OCI-LY7 (cell line): Measurements from ENCODE around the gene TEX101. TPM values are rescaled to one million over a fixed set of nuclear protein-coding genes. Genes with fewer than 3 reads are reported as not detected.

Experiments
- BruUV-seq: library from RNA; stranded (reverse); fragments of 400-500 nt; replicated peaks from 2 replicates; lab custom pipeline; 2021; lab: Mats Ljungman, UMichigan
- CTCF ChIA-PET: fragments of 300-600 bp; sonication (Branson Sonifier 250); formaldehyde crosslinking; loops from one replicate; lab custom pipeline; 2022; ENCODE audit warnings: antibody characterized with exemption; ENCODE audit not compliant: unreplicated experiment; lab: Charles Lee
- POLR2A ChIA-PET: fragments of 300-600 bp; sonication (Branson Sonifier 250); formaldehyde crosslinking; loops from one replicate; lab custom pipeline; 2022; ENCODE audit warnings: antibody characterized with exemption; lab: Charles Lee
- DNase-seq: peaks from one replicate; pipeline ENCODE4 v3.0.0-alpha.2; 2015; ENCODE audit warnings: low spot score
- H2AFZ ChIP-seq: fragments of 200-600 bp; sonication (generic), shearing (Covaris generic); 2 replicates; pipeline ENCODE4 v1.6.1; 2014; ENCODE audit warnings: mild to moderate bottlenecking, antibody characterized with exemption, low read length, moderate library complexity
- H3K27ac ChIP-seq: fragments of 200-600 bp; sonication (generic); 2 replicates; pipeline ENCODE4 v1.5.1; 2014; ENCODE audit warnings: mixed run types, low read depth, mild to moderate bottlenecking, moderate library complexity, low read length, inconsistent platforms; ENCODE audit not compliant: poor library complexity, severe bottlenecking
- H3K36me3 ChIP-seq: fragments of 200-600 bp; sonication (generic); 2 replicates; pipeline ENCODE4 v1.6.1; 2014; ENCODE audit warnings: mild to moderate bottlenecking, antibody characterized with exemption, low read length, moderate library complexity, mixed read lengths; ENCODE audit not compliant: insufficient read depth
- H3K4me1 ChIP-seq: fragments of 200-600 bp; sonication (generic); 2 replicates; pipeline ENCODE4 v1.5.1; 2014; ENCODE audit warnings: mild to moderate bottlenecking, low read length; ENCODE audit not compliant: insufficient read depth, poor library complexity, severe bottlenecking
- H3K4me2 ChIP-seq: fragments of 200-600 bp; sonication (generic); 2 replicates; pipeline ENCODE4 v1.6.1; 2014; ENCODE audit warnings: mild to moderate bottlenecking, low read length
- H3K4me3 ChIP-seq: fragments of 200-600 bp; sonication (generic); 2 replicates; pipeline ENCODE4 v1.5.1; 2014; ENCODE audit warnings: mild to moderate bottlenecking, low read depth, low read length; ENCODE audit not compliant: poor library complexity, severe bottlenecking
- H3K79me2 ChIP-seq: fragments of 200-600 bp; sonication (generic); 2 replicates; pipeline ENCODE4 v1.6.1; 2016; ENCODE audit warnings: low read depth, mild to moderate bottlenecking, low read length, moderate library complexity, mixed read lengths; ENCODE audit not compliant: insufficient read depth
- H3K9me2 ChIP-seq: fragments of 200-600 bp; sonication (generic); 2 replicates; pipeline ENCODE4 v1.6.1; 2016; ENCODE audit warnings: mild to moderate bottlenecking, low read length, mixed read lengths; ENCODE audit not compliant: insufficient read depth
- H3K9me3 ChIP-seq: fragments of 200-600 bp; sonication (generic); 2 replicates; pipeline ENCODE4 v1.6.1; 2014; ENCODE audit warnings: mild to moderate bottlenecking, mixed run types, low read length, mixed read lengths
- H4K20me1 ChIP-seq: fragments of 200-600 bp; sonication (generic); 2 replicates; pipeline ENCODE4 v1.6.1; 2014; ENCODE audit warnings: mild to moderate bottlenecking, antibody characterized with exemption, low read length, moderate library complexity, mixed read lengths; ENCODE audit not compliant: insufficient read depth
- CTCF ChIP-seq: fragments of 200-600 bp; sonication (generic); conservative IDR thresholded peaks from 2 replicates; pipeline ENCODE4 v1.5.1; 2014; ENCODE audit warnings: mild to moderate bottlenecking, antibody characterized with exemption, low read length, moderate library complexity, mixed read lengths
- EZH2phosphoT487 ChIP-seq: fragments of 200-600 bp; sonication (generic); IDR thresholded peaks from 2 replicates; pipeline ENCODE4 v1.6.1; 2018; ENCODE audit warnings: low read depth, borderline replicate concordance, mild to moderate bottlenecking, mixed run types, antibody characterized with exemption, low read length, moderate library complexity, mixed read lengths
- intact Hi-C: fragments of 100-400 bp; cut with micrococcal nuclease; formaldehyde crosslinking; loops from one replicate; pipeline ENCODE4 v1.10.0; 2022; ENCODE audit not compliant: unreplicated experiment
- total RNA-seq, 2 experiments: library from RNA; depleted of rRNA in 1 of 2; stranded (reverse); fragments of >200 nt in 1 of 2; shearing (Covaris generic) in 1 of 2; gene quantifications; 2 replicates each; pipeline ENCODE4 v1.2.3, GENCODE V29; 2014 to 2022

Gene TEX101
- total RNA-seq, 2 experiments from 2014 or later, result not detected

GRCh38 chr19:43406297-43406696 is 8.4 kb upstream of the TEX101 start:
- no peaks in the 10 kb centered on the region for H3K9me2 ChIP-seq
- CTCF ChIA-PET, result no interaction called here
- no TSS peak for BruUV-seq

DNA sequence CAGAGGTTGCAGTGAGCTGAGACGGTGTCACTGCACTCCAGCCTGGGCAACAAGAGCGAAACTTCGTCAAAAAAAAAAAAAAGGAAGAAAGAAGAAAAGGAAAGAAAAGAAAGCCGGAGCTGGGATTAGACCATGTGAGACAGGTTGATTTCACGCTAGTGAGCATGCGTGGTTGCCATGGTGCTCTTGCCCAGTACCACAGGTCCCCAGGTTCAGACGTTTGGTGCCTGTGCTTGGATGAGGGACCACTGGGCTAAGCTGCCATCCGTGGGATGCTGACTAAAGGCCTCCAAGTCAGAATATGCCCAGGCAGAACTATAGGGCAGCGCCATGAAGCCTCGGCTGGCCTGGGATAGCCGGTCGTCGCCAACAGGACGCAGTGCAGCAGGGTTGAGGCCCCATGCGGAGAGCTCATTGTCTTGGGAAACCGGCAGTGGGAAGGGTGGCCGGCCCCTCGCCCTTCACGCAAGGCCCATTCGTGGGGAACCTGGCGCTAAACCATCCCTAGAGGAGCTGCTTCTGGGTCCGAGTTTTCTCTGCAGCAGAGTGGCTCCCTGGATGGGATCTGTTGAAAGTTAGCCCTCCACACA is 7.2 kb upstream of the TEX101 start:
- POLR2A ChIA-PET, result no interaction called here
- no TSS peak for BruUV-seq
- H3K4me2 ChIP-seq, result no peak overlapping the region
- H3K9me3 ChIP-seq, result no peaks in the 10 kb centered on the region
- H3K36me3 ChIP-seq, result no peaks in the 10 kb centered on the region
- H2AFZ ChIP-seq, result no peak overlapping the region
- H4K20me1 ChIP-seq, result no peaks in the 10 kb centered on the region
- H3K9me2 ChIP-seq, result no peaks in the 10 kb centered on the region
- no peak for DNase-seq
- no peak overlapping the region for H3K27ac ChIP-seq
- intact Hi-C loops, result no loop called here
- no peaks in the 10 kb centered on the region for H3K79me2 ChIP-seq
- H3K4me1 ChIP-seq, result no peaks in the 10 kb centered on the region
- TF ChIP-seq CTCF, result no peak
- CTCF ChIA-PET, result no interaction called here
- no peak overlapping the region for H3K4me3 ChIP-seq

More at GRCh38 chr19:43406297-43406696, 8.4 kb upstream of the TEX101 start:
- Histone ChIP-seq H3K27ac (no peak overlapping the region), H4K20me1 (no peaks in the 10 kb centered on the region), H3K4me3 (no peak overlapping the region), H2AFZ (no peak overlapping the region), H3K79me2 (no peaks in the 10 kb centered on the region), H3K9me3 (no peaks in the 10 kb centered on the region), H3K4me1 (no peaks in the 10 kb centered on the region), H3K4me2 (no peak overlapping the region), H3K36me3 (no peaks in the 10 kb centered on the region)
- TF ChIP-seq CTCF, result no peak
- TF ChIP-seq EZH2phosphoT487, result no peak
- intact Hi-C loops, result no loop called here
- no peak for DNase-seq
- POLR2A ChIA-PET, result no interaction called here

DNA sequence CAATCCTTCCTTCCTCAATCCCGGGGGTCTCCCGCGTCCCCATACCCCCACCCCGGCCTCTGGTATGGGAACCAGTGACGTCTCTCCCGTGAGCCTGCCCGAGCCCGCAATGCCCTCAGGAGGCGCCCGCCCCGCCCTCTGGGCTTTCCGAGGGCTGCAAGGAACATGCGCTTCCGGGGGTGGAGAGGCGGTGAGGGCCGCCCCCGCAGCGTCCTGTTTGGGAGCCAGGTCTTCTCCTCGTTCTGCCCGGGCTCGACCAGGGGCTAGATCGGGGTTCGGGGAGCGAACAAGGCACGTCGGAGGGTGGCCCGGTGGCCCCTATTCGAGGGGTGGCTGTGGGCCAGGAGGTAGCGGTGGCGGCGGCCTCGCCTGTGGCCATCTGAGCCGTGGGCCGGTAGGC is 6.6 kb upstream of the TEX101 start:
- POLR2A ChIA-PET, result no interaction called here
- no peak for TF ChIP-seq EZH2phosphoT487
- TF ChIP-seq CTCF, result no peak
- Histone ChIP-seq H3K9me2 (no peaks in the 10 kb centered on the region), H4K20me1 (no peaks in the 10 kb centered on the region), H2AFZ (no peak overlapping the region), H3K4me3 (no peak overlapping the region), H3K27ac (no peak overlapping the region), H3K4me2 (no peak overlapping the region), H3K4me1 (no peaks in the 10 kb centered on the region), H3K36me3 (no peaks in the 10 kb centered on the region), H3K9me3 (no peaks in the 10 kb centered on the region), H3K79me2 (no peaks in the 10 kb centered on the region)
- BruUV-seq, result no TSS peak
- CTCF ChIA-PET, result no interaction called here
- DNase-seq, result no peak
- intact Hi-C loops, result no loop called here
